HUES64 (cell line): ENCODE results near the gene LPIN3.

Experiments used
- H3K27ac ChIP-seq: 2 replicates; pipeline ENCODE4 v1.7.0; 2013; ENCODE audit warnings: low read depth, low read length, inconsistent platforms
- H3K27me3 ChIP-seq: 2 replicates; pipeline ENCODE4 v1.6.1; 2013; ENCODE audit warnings: mild to moderate bottlenecking, low read length; ENCODE audit not compliant: insufficient read depth
- H3K36me3 ChIP-seq: 2 replicates; pipeline ENCODE4 v1.6.1; 2013; ENCODE audit warnings: mild to moderate bottlenecking, low read length; ENCODE audit not compliant: insufficient read depth
- H3K4me1 ChIP-seq: 2 replicates; pipeline ENCODE4 v1.6.1; 2013; ENCODE audit warnings: mild to moderate bottlenecking, low read length, moderate library complexity; ENCODE audit not compliant: insufficient read depth
- H3K4me3 ChIP-seq: 2 replicates; pipeline ENCODE4 v1.5.1; 2013; ENCODE audit warnings: mild to moderate bottlenecking, low read length, moderate library complexity
- H3K9ac ChIP-seq: 2 replicates; pipeline ENCODE4 v1.6.1; 2013; ENCODE audit warnings: mild to moderate bottlenecking, low read depth, low read length
- H3K9me3 ChIP-seq: 2 replicates; pipeline ENCODE4 v1.6.1; 2013; ENCODE audit warnings: low read depth, low read length; ENCODE audit not compliant: insufficient read depth
- WGBS: fragments of 150-250, 120-280 bp; methylation state at CpG from one replicate; pipeline ENCODE4 v1.1.7; 2013; ENCODE audit warnings: missing lambda C conversion rate; 5-methylcytosine and 5-hydroxymethylcytosine counted together

LPIN3 gene

GRCh38 chr20:41370176-41370575, 29.6 kb downstream of the LPIN3 start:
- Histone ChIP-seq H3K9me3 (peaks cover 9% of the 10 kb centered on the region; the same call in 1 of the 2 replicates), H3K4me3 (no peak overlapping the region), H3K4me1 (no peaks in the 10 kb centered on the region), H3K36me3 (no peaks in the 10 kb centered on the region), H3K27ac (no peak overlapping the region), H3K9ac (no peak overlapping the region), H3K27me3 (peaks cover 35% of the 10 kb centered on the region)
- WGBS, result 88% methylated on average over 5 of the region's 5 CpGs

GRCh38 chr20:41371371-41371770, 30.8 kb downstream of the LPIN3 start:
- Histone ChIP-seq H3K36me3 (no peaks in the 10 kb centered on the region), H3K4me1 (no peaks in the 10 kb centered on the region), H3K9ac (no peak overlapping the region), H3K4me3 (no peak overlapping the region), H3K9me3 (peaks cover 9% of the 10 kb centered on the region; the same call in 1 of the 2 replicates), H3K27ac (no peak overlapping the region), H3K27me3 (peaks cover 23% of the 10 kb centered on the region)
- 87% methylated on average over 4 of the region's 4 CpGs for WGBS

GRCh38 chr20:41373251-41373783, 32.7 kb downstream of the LPIN3 start:
- Histone ChIP-seq H3K9me3 (peaks cover 9% of the 10 kb centered on the region; the same call in 1 of the 2 replicates), H3K4me3 (no peak overlapping the region), H3K9ac (no peak overlapping the region), H3K4me1 (no peaks in the 10 kb centered on the region), H3K27ac (no peak overlapping the region), H3K27me3 (0 out of 2 replicates have a peak, but pooled peaks cover 5% of the 10 kb centered on the region), H3K36me3 (no peaks in the 10 kb centered on the region)
- WGBS, result 89% methylated on average over 11 of the region's 11 CpGs

GRCh38 chr20:41373931-41374920, 33.6 kb downstream of the LPIN3 start:
- H3K27ac ChIP-seq, result no peak overlapping the region
- H3K36me3 ChIP-seq, result no peaks in the 10 kb centered on the region
- WGBS, result 85% methylated on average over 8 of the region's 9 CpGs
- H3K4me3 ChIP-seq, result no peak overlapping the region
- peaks cover 9% of the 10 kb centered on the region; the same call in 1 of the 2 replicates for H3K9me3 ChIP-seq
- H3K4me1 ChIP-seq, result no peaks in the 10 kb centered on the region
- no peak overlapping the region for H3K9ac ChIP-seq
- H3K27me3 ChIP-seq, result 0 out of 2 replicates have a peak, but pooled peaks cover under 1% of the 10 kb centered on the region

- Histone ChIP-seq H3K27ac (no peak overlapping the region), H3K27me3 (no peaks in the 10 kb centered on the region), H3K36me3 (no peaks in the 10 kb centered on the region), H3K9ac (no peak overlapping the region), H3K9me3 (peaks cover 9% of the 10 kb centered on the region; the same call in 1 of the 2 replicates), H3K4me1 (no peaks in the 10 kb centered on the region), H3K4me3 (no peak overlapping the region)
- WGBS, result 78% methylated on average over 9 of the region's 9 CpGs
Measured at GRCh38 chr20:41375846-41376245, 35.2 kb downstream of the LPIN3 start.

- Histone ChIP-seq H3K9me3 (0 out of 2 replicates have a peak, but pooled peaks cover 6% of the 10 kb centered on the region), H3K27ac (no peak overlapping the region), H3K9ac (no peak overlapping the region), H3K27me3 (no peaks in the 10 kb centered on the region), H3K4me1 (no peaks in the 10 kb centered on the region), H3K36me3 (no peaks in the 10 kb centered on the region), H3K4me3 (no peak overlapping the region)
- WGBS, result 92% methylated on average over 5 of the region's 5 CpGs
Measured at GRCh38 chr20:41376349-41376748, 35.7 kb downstream of the LPIN3 start.

- H3K27ac ChIP-seq, result no peak overlapping the region
- no peaks in the 10 kb centered on the region for H3K36me3 ChIP-seq
- H3K27me3 ChIP-seq, result no peaks in the 10 kb centered on the region
- no peak overlapping the region for H3K4me3 ChIP-seq
- 74% methylated on average over 6 of the region's 6 CpGs for WGBS
- H3K9ac ChIP-seq, result no peak overlapping the region
- H3K9me3 ChIP-seq, result 0 out of 2 replicates have a peak, but pooled peaks cover 2% of the 10 kb centered on the region
- H3K4me1 ChIP-seq, result no peaks in the 10 kb centered on the region
Measured at GRCh38 chr20:41377275-41377674, 36.7 kb downstream of the LPIN3 start.

- Histone ChIP-seq H3K9me3 (no peaks in the 10 kb centered on the region), H3K4me3 (no peak overlapping the region), H3K36me3 (no peaks in the 10 kb centered on the region), H3K27ac (no peak overlapping the region), H3K27me3 (no peaks in the 10 kb centered on the region), H3K4me1 (no peaks in the 10 kb centered on the region), H3K9ac (no peak overlapping the region)
- WGBS, result 89% methylated on average over 2 of the region's 2 CpGs
Measured at GRCh38 chr20:41379551-41379950, 38.9 kb downstream of the LPIN3 start.

- no peaks in the 10 kb centered on the region for H3K27me3 ChIP-seq
- no peak overlapping the region for H3K9ac ChIP-seq
- H3K4me1 ChIP-seq, result no peaks in the 10 kb centered on the region
- no peak overlapping the region for H3K4me3 ChIP-seq
- no peaks in the 10 kb centered on the region for H3K36me3 ChIP-seq
- WGBS, result 85% methylated on average over 12 of the region's 12 CpGs
- H3K27ac ChIP-seq, result no peak overlapping the region
- no peaks in the 10 kb centered on the region for H3K9me3 ChIP-seq
Measured at GRCh38 chr20:41380551-41381193, 40.1 kb downstream of the LPIN3 start.

GRCh38 chr20:41382791-41383305, 42.2 kb downstream of the LPIN3 start:
- Histone ChIP-seq H3K27ac (no peak overlapping the region), H3K36me3 (no peaks in the 10 kb centered on the region), H3K9me3 (no peaks in the 10 kb centered on the region), H3K4me1 (0 out of 2 replicates have a peak, but pooled peaks cover 2% of the 10 kb centered on the region), H3K4me3 (no peak overlapping the region), H3K9ac (no peak overlapping the region), H3K27me3 (no peaks in the 10 kb centered on the region)
- WGBS, result 89% methylated on average over 6 of the region's 7 CpGs
